NB4 (cell line): ENCODE data around the gene DBR1.

Experiments used
- CTCF ChIP-seq: IDR thresholded peaks from one replicate; pipeline ENCODE4 v1.5.1; 2012; ENCODE audit warnings: low read depth, low read length
- MAX ChIP-seq: IDR thresholded peaks from 2 replicates; pipeline ENCODE4 v1.6.1; 2011; ENCODE audit warnings: low read depth, low read length
- MYC ChIP-seq: IDR thresholded peaks from 2 replicates; pipeline ENCODE4 v1.6.1; 2011; ENCODE audit warnings: low read depth, low read length
- POLR2A ChIP-seq: IDR thresholded peaks from 2 replicates; pipeline ENCODE4 v1.6.1; 2011; ENCODE audit warnings: mild to moderate bottlenecking; ENCODE audit not compliant: insufficient read length; ENCODE audit errors: extremely low read depth

- TF ChIP-seq MAX (no peak), CTCF (no peak), POLR2A (no peak), MYC (no peak)
These were observed 31.5 kb upstream of the DBR1 start for GRCh38 chr3:138206196-138206595.
